DND-41 (cell line): Measurements from ENCODE around the gene ACAP2.

ENCODE experiments used
- ATAC-seq: fragments of 200-7000 bp; cut with Tn5 transposase; 3 replicates; pipeline ENCODE4 v1.9.1; 2021; ENCODE audit warnings: low read depth; ENCODE audit not compliant: insufficient read depth
- DNase-seq: peaks from one replicate; pipeline ENCODE4 v3.0.0-alpha.2; 2020
- H2AFZ ChIP-seq: 2 replicates; pipeline ENCODE4 v1.6.0; 2012; ENCODE audit warnings: low read depth, low read length
- H3K27ac ChIP-seq: 2 replicates; pipeline ENCODE4 v1.5.1; 2012; ENCODE audit warnings: low read length, inconsistent platforms
- H3K27me3 ChIP-seq: fragments of 200-600 bp; sonication (generic); 2 replicates; pipeline ENCODE4 v1.6.0; 2012; ENCODE audit warnings: low read length, mild to moderate bottlenecking, inconsistent platforms; ENCODE audit not compliant: insufficient read depth, poor library complexity
- H3K36me3 ChIP-seq: 2 replicates; pipeline ENCODE4 v1.5.1; 2012; ENCODE audit warnings: low read length, inconsistent platforms; ENCODE audit not compliant: insufficient read depth
- H3K4me1 ChIP-seq: 2 replicates; pipeline ENCODE4 v1.5.1; 2012; ENCODE audit warnings: mild to moderate bottlenecking, low read length; ENCODE audit not compliant: insufficient read depth
- H3K4me2 ChIP-seq: 2 replicates; pipeline ENCODE4 v1.6.0; 2012; ENCODE audit warnings: mild to moderate bottlenecking, moderate library complexity, low read length, inconsistent platforms; ENCODE audit not compliant: insufficient read depth
- H3K4me3 ChIP-seq, 2 experiments: fragments of 200-600 bp in 1 of 2; shearing (Covaris generic) in 1 of 2; 2 replicates each; pipeline ENCODE4 v1.5.1; 2012 to 2016; ENCODE audit warnings: inconsistent platforms in 2 of 2, low read length in 2 of 2, mild to moderate bottlenecking in 2 of 2, low read depth in 1 of 2, moderate library complexity in 1 of 2
- H3K79me2 ChIP-seq: 2 replicates; pipeline ENCODE4 v1.6.0; 2012; ENCODE audit warnings: low read length, inconsistent platforms; ENCODE audit not compliant: insufficient read depth
- H3K9ac ChIP-seq: 2 replicates; pipeline ENCODE4 v1.6.0; 2012; ENCODE audit warnings: low read depth, mild to moderate bottlenecking, inconsistent platforms, low read length, moderate library complexity
- H3K9me3 ChIP-seq: 2 replicates; pipeline ENCODE4 v1.5.1; 2012; ENCODE audit warnings: low read length, moderate library complexity, mild to moderate bottlenecking, inconsistent platforms; ENCODE audit not compliant: insufficient read depth, severe bottlenecking
- H4K20me1 ChIP-seq: 2 replicates; pipeline ENCODE4 v1.6.0; 2012; ENCODE audit warnings: low read length; ENCODE audit not compliant: insufficient read depth
- CTCF ChIP-seq: IDR thresholded peaks from 2 replicates; pipeline ENCODE4 v1.5.1; 2012; ENCODE audit warnings: borderline replicate concordance, low read length, moderate library complexity, mild to moderate bottlenecking; ENCODE audit not compliant: poor library complexity, severe bottlenecking; ENCODE audit errors: extremely low read depth
- EZH2 ChIP-seq: IDR thresholded peaks from 3 replicates; pipeline ENCODE4 v1.6.1; 2012; ENCODE audit warnings: borderline replicate concordance, low read depth, mild to moderate bottlenecking, moderate library complexity, low read length, inconsistent platforms; ENCODE audit not compliant: severe bottlenecking

The ACAP2 gene

GRCh38 chr3:195245531-195245951, 197.3 kb downstream of the ACAP2 start:
- ATAC-seq (no peak), DNase-seq (no peak)
- no peak overlapping the region for H3K4me2 ChIP-seq
- peaks cover 33% of the 10 kb centered on the region; the same call in 1 of the 2 replicates for H4K20me1 ChIP-seq
- peaks cover 8% of the 10 kb centered on the region; the same call in 1 of the 2 replicates for H3K79me2 ChIP-seq
- no peak for TF ChIP-seq EZH2
- TF ChIP-seq CTCF: no peak
- no peak overlapping the region for H3K4me3 ChIP-seq
- peaks cover 9% of the 10 kb centered on the region; the same call in 1 of the 2 replicates for H3K36me3 ChIP-seq
- H3K9me3 ChIP-seq: no peaks in the 10 kb centered on the region
- no peaks in the 10 kb centered on the region for H3K4me1 ChIP-seq
- no peak overlapping the region for H3K27ac ChIP-seq
- H2AFZ ChIP-seq: no peak overlapping the region
- H3K9ac ChIP-seq: no peak overlapping the region
- no peaks in the 10 kb centered on the region for H3K27me3 ChIP-seq

- DNase-seq: no peak
- H2AFZ ChIP-seq: no peak overlapping the region
- H3K4me3 ChIP-seq: no peak overlapping the region
- H3K9ac ChIP-seq: no peak overlapping the region
- H3K27me3 ChIP-seq: no peaks in the 10 kb centered on the region
- no peak for ATAC-seq
- TF ChIP-seq CTCF: no peak
- TF ChIP-seq EZH2: no peak
- H3K4me2 ChIP-seq: no peak overlapping the region
- peaks cover 9% of the 10 kb centered on the region; the same call in 1 of the 2 replicates for H3K36me3 ChIP-seq
- no peak overlapping the region for H3K27ac ChIP-seq
- no peaks in the 10 kb centered on the region for H3K9me3 ChIP-seq
- peaks cover 24% of the 10 kb centered on the region; the same call in 1 of the 2 replicates for H4K20me1 ChIP-seq
- 0 out of 2 replicates have a peak, but pooled peaks cover 2% of the 10 kb centered on the region for H3K79me2 ChIP-seq
- no peaks in the 10 kb centered on the region for H3K4me1 ChIP-seq
Observed at GRCh38 chr3:195241592-195242355, 201.0 kb downstream of the ACAP2 start.

GRCh38 chr3:195240939-195241338, 201.9 kb downstream of the ACAP2 start:
- DNase-seq (no peak), ATAC-seq (no peak)
- H2AFZ ChIP-seq: no peak overlapping the region
- no peak overlapping the region for H3K4me2 ChIP-seq
- 0 out of 2 replicates have a peak, but pooled peaks cover 5% of the 10 kb centered on the region for H3K36me3 ChIP-seq
- no peak overlapping the region for H3K4me3 ChIP-seq
- no peaks in the 10 kb centered on the region for H3K4me1 ChIP-seq
- H3K27me3 ChIP-seq: no peaks in the 10 kb centered on the region
- no peaks in the 10 kb centered on the region for H3K9me3 ChIP-seq
- peaks cover 18% of the 10 kb centered on the region; the same call in 1 of the 2 replicates for H4K20me1 ChIP-seq
- TF ChIP-seq CTCF (no peak), EZH2 (no peak)
- H3K79me2 ChIP-seq: 0 out of 2 replicates have a peak, but pooled peaks cover 2% of the 10 kb centered on the region
- no peak overlapping the region for H3K9ac ChIP-seq
- no peak overlapping the region for H3K27ac ChIP-seq
